Suprapubic skin (tissue), 4 donors: Measurements from ENCODE around the gene ANKRD29.

Experiments used
- CTCF ChIP-seq, 2 donors: fragments of 200-600 bp in 1 of 2; fragments of 450-650 bp in 1 of 2; sonication (generic) in 1 of 2; IDR thresholded peaks; one replicate each; pipeline ENCODE4 v1.5.1; 2016 to 2019; ENCODE audit warnings: antibody characterized with exemption in 2 of 2, mild to moderate bottlenecking in 1 of 2, moderate library complexity in 1 of 2
- EP300 ChIP-seq: sonication (generic); formaldehyde crosslinking; IDR thresholded peaks from one replicate; pipeline ENCODE4 v1.6.1; 2017; ENCODE audit warnings: antibody characterized with exemption
- POLR2A ChIP-seq, 2 donors: fragments of 450-650 bp; IDR thresholded peaks; one replicate each; pipeline ENCODE4 v1.6.1; 2017; ENCODE audit warnings: antibody characterized with exemption in 2 of 2, mild to moderate bottlenecking in 2 of 2, moderate library complexity in 2 of 2
- POLR2AphosphoS5 ChIP-seq, 3 donors: sonication (generic); formaldehyde crosslinking; IDR thresholded peaks; one replicate each; pipeline ENCODE4 v1.6.1; 2017; ENCODE audit warnings: antibody characterized with exemption in 3 of 3

- TF ChIP-seq CTCF (IDR thresholded peaks at IDR 0.05): no peak
- TF ChIP-seq POLR2A (IDR thresholded peaks at IDR 0.05): no peak
- no peak for TF ChIP-seq EP300
- TF ChIP-seq POLR2AphosphoS5 (IDR thresholded peaks at IDR 0.05): no peak
Observed at GRCh38 chr18:23667114-23667513, 4.4 kb upstream of the ANKRD29 start.
